Endodermal cell (in vitro differentiated cells): ENCODE results near the gene NEUROG3. TPM values are rescaled to one million over a fixed set of nuclear protein-coding genes. Genes with fewer than 3 reads are reported as not detected.
A peak's percentile ranks its signal among the peaks of the same experiment; 100 is the strongest.

Experiments
- DNase-seq: peaks from one replicate; pipeline ENCODE4 v3.0.0-alpha.2; 2017
- H3K27ac ChIP-seq: 2 replicates; pipeline ENCODE4 v1.5.1; 2013; ENCODE audit warnings: mild to moderate bottlenecking, low read depth, low read length, moderate library complexity
- H3K27me3 ChIP-seq: 2 replicates; pipeline ENCODE4 v1.6.1; 2013; ENCODE audit warnings: mild to moderate bottlenecking, low read length, moderate library complexity; ENCODE audit not compliant: insufficient read depth, control insufficient read depth, poor library complexity, severe bottlenecking
- H3K36me3 ChIP-seq: 2 replicates; pipeline ENCODE4 v1.7.0; 2013; ENCODE audit warnings: mild to moderate bottlenecking, low read length, moderate library complexity; ENCODE audit not compliant: control insufficient read depth, insufficient read depth
- H3K4me1 ChIP-seq: one replicate; pipeline ENCODE4 v1.7.0; 2013; ENCODE audit warnings: low read length; ENCODE audit not compliant: control insufficient read depth, insufficient read depth
- H3K4me3 ChIP-seq: 2 replicates; pipeline ENCODE4 v1.5.1; 2013; ENCODE audit warnings: mild to moderate bottlenecking, low read length, moderate library complexity
- H3K9ac ChIP-seq: 2 replicates; pipeline ENCODE4 v1.6.1; 2013; ENCODE audit warnings: mild to moderate bottlenecking, low read length, moderate library complexity; ENCODE audit not compliant: poor library complexity, severe bottlenecking; ENCODE audit errors: extremely low read depth
- H3K9me3 ChIP-seq: 2 replicates; pipeline ENCODE4 v1.6.1; 2013; ENCODE audit warnings: mild to moderate bottlenecking, low read length, moderate library complexity; ENCODE audit not compliant: control insufficient read depth
- H3K27ac Mint-ChIP-seq: 2 replicates; pipeline ENCODE4 v1.8.0; 2020; ENCODE audit warnings: mixed read lengths
- H3K27me3 Mint-ChIP-seq: 2 replicates; pipeline ENCODE4 v1.8.0; 2021; ENCODE audit warnings: mild to moderate bottlenecking, mixed read lengths; ENCODE audit not compliant: insufficient read depth
- H3K36me3 Mint-ChIP-seq: 2 replicates; pipeline ENCODE4 v1.8.0; 2020; ENCODE audit warnings: low read depth, mixed read lengths
- H3K4me1 Mint-ChIP-seq: 2 replicates; pipeline ENCODE4 v1.8.0; 2020; ENCODE audit warnings: mixed read lengths
- H3K4me3 Mint-ChIP-seq: 2 replicates; pipeline ENCODE4 v1.8.0; 2020; ENCODE audit warnings: mild to moderate bottlenecking, moderate library complexity, mixed read lengths
- H3K9me3 Mint-ChIP-seq: 2 replicates; pipeline ENCODE4 v1.8.0; 2020; ENCODE audit warnings: mild to moderate bottlenecking, mixed read lengths
- CTCF ChIP-seq: fragments of 200-600 bp; sonication (generic); conservative IDR thresholded peaks from 2 replicates; pipeline ENCODE4 v1.5.0; 2021; ENCODE audit warnings: antibody characterized with exemption, mild to moderate bottlenecking
- WGBS, 2 experiments: methylation state at CpG; one replicate each; pipeline versions ENCODE4 v1.1.5 to v1.1.7; 2013; ENCODE audit warnings: missing lambda C conversion rate in 2 of 2, mixed read lengths in 1 of 2; ENCODE audit not compliant: insufficient coverage in 1 of 2, insufficient read length in 1 of 2; 5-methylcytosine and 5-hydroxymethylcytosine counted together
- total RNA-seq, 2 donors: library from RNA; stranded (reverse); fragmentation: NEBNext Ultra II Directional in 1 of 2; extraction: Animal tissue kit (Norgen Biotek cat#: 25700) in 1 of 2; gene quantifications; 2 replicates in 1 of 2; 3 replicates in 1 of 2; pipeline ENCODE4 v1.2.1, GENCODE V29; 2021

NEUROG3 gene
- total RNA-seq, 2 donors from 2014 or later: not detected

GRCh38 chr10:69580435-69580834 lies 7.2 kb upstream of the NEUROG3 start:
- H3K27me3 ChIP-seq: peaks cover 99% of the 10 kb centered on the region
- H3K9ac ChIP-seq: no peak overlapping the region
- no peak overlapping the region for H3K27ac ChIP-seq
- no peaks in the 10 kb centered on the region for H3K9me3 ChIP-seq
- WGBS, 2 experiments: 79 to 90% methylated on average over 5 of the region's 5 CpGs
- H3K4me1 ChIP-seq: no peaks in the 10 kb centered on the region
- TF ChIP-seq CTCF: no peak
- Mint-ChIP-seq H3K36me3 (no peaks in the 10 kb centered on the region), H3K27ac (no peak overlapping the region), H3K27me3 (peaks cover 68% of the 10 kb centered on the region), H3K4me3 (no peak overlapping the region), H3K9me3 (no peaks in the 10 kb centered on the region), H3K4me1 (peaks cover 14% of the 10 kb centered on the region)
- H3K36me3 ChIP-seq: no peaks in the 10 kb centered on the region
- H3K4me3 ChIP-seq: no peak overlapping the region
- no peak for DNase-seq

GRCh38 chr10:69579464-69580060 lies 6.3 kb upstream of the NEUROG3 start:
- no peak overlapping the region for H3K4me3 Mint-ChIP-seq
- TF ChIP-seq CTCF: no peak

GRCh38 chr10:69578508-69578991 lies 5.3 kb upstream of the NEUROG3 start:
- Mint-ChIP-seq H3K4me3 (peak overlapping the region; percentile 16), H3K4me1 (peaks cover 25% of the 10 kb centered on the region), H3K27me3 (peaks cover 87% of the 10 kb centered on the region), H3K27ac (no peak overlapping the region), H3K9me3 (no peaks in the 10 kb centered on the region), H3K36me3 (no peaks in the 10 kb centered on the region)
- Histone ChIP-seq H3K27ac (no peak overlapping the region), H3K27me3 (peaks cover 99% of the 10 kb centered on the region), H3K4me3 (no peak overlapping the region), H3K36me3 (no peaks in the 10 kb centered on the region), H3K9me3 (no peaks in the 10 kb centered on the region), H3K4me1 (no peaks in the 10 kb centered on the region), H3K9ac (no peak overlapping the region)
- WGBS, 2 experiments: 0 to 3% methylated on average over 10 to 32 of the region's 32 CpGs
- DNase-seq: peak; percentile 74
- no peak for TF ChIP-seq CTCF

More at GRCh38 chr10:69579464-69580060, 6.3 kb upstream of the NEUROG3 start:
- DNase-seq: no peak
- no peak overlapping the region for H3K27ac ChIP-seq
- no peak overlapping the region for H3K27ac Mint-ChIP-seq
- H3K36me3 Mint-ChIP-seq: no peaks in the 10 kb centered on the region
- H3K36me3 ChIP-seq: no peaks in the 10 kb centered on the region
- H3K27me3 Mint-ChIP-seq: peaks cover 77% of the 10 kb centered on the region
- H3K4me1 ChIP-seq: no peaks in the 10 kb centered on the region
- H3K9ac ChIP-seq: no peak overlapping the region
- peaks cover 99% of the 10 kb centered on the region for H3K27me3 ChIP-seq
- H3K4me3 ChIP-seq: no peak overlapping the region
- 41 to 51% methylated on average over 5 to 8 of the region's 8 CpGs for WGBS, 2 experiments
- no peaks in the 10 kb centered on the region for H3K9me3 ChIP-seq
- peaks cover 19% of the 10 kb centered on the region for H3K4me1 Mint-ChIP-seq
- no peaks in the 10 kb centered on the region for H3K9me3 Mint-ChIP-seq
